Measurements from ENCODE around the gene GNLY. TPM values are rescaled to one million over a fixed set of nuclear protein-coding genes. Genes with fewer than 3 reads are reported as not detected.

GNLY gene
- polyA plus RNA-seq, 1 of the 3 experiments (the other 2 are of a cell fraction) = not detected

DNA sequence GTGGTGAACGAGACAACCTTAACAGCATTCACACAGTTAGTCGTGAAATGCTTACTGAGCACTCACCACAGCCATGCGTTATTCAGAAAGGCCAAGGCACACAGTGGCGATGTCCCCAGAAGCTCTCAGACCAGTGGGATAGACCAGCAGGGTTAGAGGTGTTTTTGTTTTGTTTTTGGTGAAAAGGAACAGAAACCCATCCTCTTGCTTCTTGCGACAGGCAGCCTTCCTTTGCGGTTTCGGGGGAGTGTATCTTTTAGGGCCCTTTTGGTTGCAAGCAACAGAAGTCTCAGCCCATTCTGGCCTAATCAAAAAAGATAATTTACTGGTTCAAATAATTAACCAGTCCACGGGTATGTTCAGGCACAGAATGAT lies 4.7 kb downstream of the GNLY start:
- no peaks in the 10 kb centered on the region for H3K9me3 ChIP-seq
- H4K20me1 ChIP-seq (ENCODE audit: insufficient read depth) = no peaks in the 10 kb centered on the region
- H3K4me3 ChIP-seq (ENCODE audit: low read depth in 2 of 2, low read length in 1 of 2) = no peak overlapping the region
- DNase-seq = no peak
- no peak overlapping the region for H3K27ac ChIP-seq (ENCODE audit: low read depth in 2 of 2, low read length in 1 of 2)
- POLR2A ChIA-PET = no interaction called here
- H3K9ac ChIP-seq = no peak overlapping the region
- TF ChIP-seq TAF1 (IDR thresholded peaks at IDR 0.05; ENCODE audit: borderline replicate concordance, low read depth, low read length) (no peak), GABPA (IDR thresholded peaks at IDR 0.05; ENCODE audit: low read depth) (no peak), FOXJ3 (CRISPR knock-in tag; IDR thresholded peaks at IDR 0.05) (no peak), JUND (IDR thresholded peaks at IDR 0.05) (no peak), SMC3 (IDR thresholded peaks at IDR 0.05; ENCODE audit: low read depth, low read length) (no peak), CHD2 (IDR thresholded peaks at IDR 0.05; ENCODE audit: low read length, partially characterized antibody) (no peak), EP300 (IDR thresholded peaks at IDR 0.05; ENCODE audit: borderline replicate concordance in 1 of 2, low read depth in 1 of 2, low read length in 1 of 2) (no peak), GATA2 (CRISPR knock-in tag; IDR thresholded peaks at IDR 0.05) (no peak), TCF12 (IDR thresholded peaks at IDR 0.05) (no peak), RXRA (IDR thresholded peaks at IDR 0.05; ENCODE audit: borderline replicate concordance, low read depth) (no peak), NRF1 (IDR thresholded peaks at IDR 0.05; ENCODE audit: low read depth, low read length) (no peak), MXI1 (IDR thresholded peaks at IDR 0.05; ENCODE audit: low read depth, low read length) (no peak), NFIC (IDR thresholded peaks at IDR 0.05; ENCODE audit: borderline replicate concordance) (no peak), FOSL2 (IDR thresholded peaks at IDR 0.05; ENCODE audit: borderline replicate concordance, low read depth) (no peak)
- TF ChIP-seq, protein P1, sequence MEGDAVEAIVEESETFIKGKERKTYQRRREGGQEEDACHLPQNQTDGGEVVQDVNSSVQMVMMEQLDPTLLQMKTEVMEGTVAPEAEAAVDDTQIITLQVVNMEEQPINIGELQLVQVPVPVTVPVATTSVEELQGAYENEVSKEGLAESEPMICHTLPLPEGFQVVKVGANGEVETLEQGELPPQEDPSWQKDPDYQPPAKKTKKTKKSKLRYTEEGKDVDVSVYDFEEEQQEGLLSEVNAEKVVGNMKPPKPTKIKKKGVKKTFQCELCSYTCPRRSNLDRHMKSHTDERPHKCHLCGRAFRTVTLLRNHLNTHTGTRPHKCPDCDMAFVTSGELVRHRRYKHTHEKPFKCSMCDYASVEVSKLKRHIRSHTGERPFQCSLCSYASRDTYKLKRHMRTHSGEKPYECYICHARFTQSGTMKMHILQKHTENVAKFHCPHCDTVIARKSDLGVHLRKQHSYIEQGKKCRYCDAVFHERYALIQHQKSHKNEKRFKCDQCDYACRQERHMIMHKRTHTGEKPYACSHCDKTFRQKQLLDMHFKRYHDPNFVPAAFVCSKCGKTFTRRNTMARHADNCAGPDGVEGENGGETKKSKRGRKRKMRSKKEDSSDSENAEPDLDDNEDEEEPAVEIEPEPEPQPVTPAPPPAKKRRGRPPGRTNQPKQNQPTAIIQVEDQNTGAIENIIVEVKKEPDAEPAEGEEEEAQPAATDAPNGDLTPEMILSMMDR (IDR thresholded peaks at IDR 0.05) = no peak
- TF ChIP-seq, protein P2, sequence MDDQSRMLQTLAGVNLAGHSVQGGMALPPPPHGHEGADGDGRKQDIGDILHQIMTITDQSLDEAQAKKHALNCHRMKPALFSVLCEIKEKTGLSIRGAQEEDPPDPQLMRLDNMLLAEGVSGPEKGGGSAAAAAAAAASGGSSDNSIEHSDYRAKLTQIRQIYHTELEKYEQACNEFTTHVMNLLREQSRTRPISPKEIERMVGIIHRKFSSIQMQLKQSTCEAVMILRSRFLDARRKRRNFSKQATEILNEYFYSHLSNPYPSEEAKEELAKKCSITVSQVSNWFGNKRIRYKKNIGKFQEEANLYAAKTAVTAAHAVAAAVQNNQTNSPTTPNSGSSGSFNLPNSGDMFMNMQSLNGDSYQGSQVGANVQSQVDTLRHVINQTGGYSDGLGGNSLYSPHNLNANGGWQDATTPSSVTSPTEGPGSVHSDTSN (IDR thresholded peaks at IDR 0.05) = no peak
- TF ChIP-seq, protein P3, sequence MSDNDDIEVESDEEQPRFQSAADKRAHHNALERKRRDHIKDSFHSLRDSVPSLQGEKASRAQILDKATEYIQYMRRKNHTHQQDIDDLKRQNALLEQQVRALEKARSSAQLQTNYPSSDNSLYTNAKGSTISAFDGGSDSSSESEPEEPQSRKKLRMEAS (IDR thresholded peaks at IDR 0.05; ENCODE audit: low read depth) = no peak
- TF ChIP-seq, protein P4, sequence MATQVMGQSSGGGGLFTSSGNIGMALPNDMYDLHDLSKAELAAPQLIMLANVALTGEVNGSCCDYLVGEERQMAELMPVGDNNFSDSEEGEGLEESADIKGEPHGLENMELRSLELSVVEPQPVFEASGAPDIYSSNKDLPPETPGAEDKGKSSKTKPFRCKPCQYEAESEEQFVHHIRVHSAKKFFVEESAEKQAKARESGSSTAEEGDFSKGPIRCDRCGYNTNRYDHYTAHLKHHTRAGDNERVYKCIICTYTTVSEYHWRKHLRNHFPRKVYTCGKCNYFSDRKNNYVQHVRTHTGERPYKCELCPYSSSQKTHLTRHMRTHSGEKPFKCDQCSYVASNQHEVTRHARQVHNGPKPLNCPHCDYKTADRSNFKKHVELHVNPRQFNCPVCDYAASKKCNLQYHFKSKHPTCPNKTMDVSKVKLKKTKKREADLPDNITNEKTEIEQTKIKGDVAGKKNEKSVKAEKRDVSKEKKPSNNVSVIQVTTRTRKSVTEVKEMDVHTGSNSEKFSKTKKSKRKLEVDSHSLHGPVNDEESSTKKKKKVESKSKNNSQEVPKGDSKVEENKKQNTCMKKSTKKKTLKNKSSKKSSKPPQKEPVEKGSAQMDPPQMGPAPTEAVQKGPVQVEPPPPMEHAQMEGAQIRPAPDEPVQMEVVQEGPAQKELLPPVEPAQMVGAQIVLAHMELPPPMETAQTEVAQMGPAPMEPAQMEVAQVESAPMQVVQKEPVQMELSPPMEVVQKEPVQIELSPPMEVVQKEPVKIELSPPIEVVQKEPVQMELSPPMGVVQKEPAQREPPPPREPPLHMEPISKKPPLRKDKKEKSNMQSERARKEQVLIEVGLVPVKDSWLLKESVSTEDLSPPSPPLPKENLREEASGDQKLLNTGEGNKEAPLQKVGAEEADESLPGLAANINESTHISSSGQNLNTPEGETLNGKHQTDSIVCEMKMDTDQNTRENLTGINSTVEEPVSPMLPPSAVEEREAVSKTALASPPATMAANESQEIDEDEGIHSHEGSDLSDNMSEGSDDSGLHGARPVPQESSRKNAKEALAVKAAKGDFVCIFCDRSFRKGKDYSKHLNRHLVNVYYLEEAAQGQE (IDR thresholded peaks at IDR 0.05; ENCODE audit: low read depth, low read length) = no peak
- H3K36me3 ChIP-seq (replicated peaks in 1 of 2; ENCODE audit: control insufficient read depth in 1 of 2, insufficient read depth in 2 of 2, low read length in 1 of 2) = no peaks in the 10 kb centered on the region
- peaks cover 15% of the 10 kb centered on the region for H3F3A ChIP-seq (replicated peaks; ENCODE audit: insufficient read depth)
- no peaks in the 10 kb centered on the region for H3K9me2 ChIP-seq
- WGBS (ENCODE audit: low lambda C conversion rate) = 67% methylated on average over 8 of the region's 8 CpGs
- no peaks in the 10 kb centered on the region for H3K79me2 ChIP-seq (ENCODE audit: insufficient read depth)
- H3K27me3 ChIP-seq (ENCODE audit: insufficient read depth) = no peaks in the 10 kb centered on the region
- peaks cover 4 to 11% of the 10 kb centered on the region in 2 experiments; a peak in 2 of 4 replicates for H3K4me1 ChIP-seq (ENCODE audit: control insufficient read depth in 1 of 2, insufficient read depth in 2 of 2, low read depth in 1 of 2, low read length in 1 of 2)
- no peak overlapping the region for H3K4me2 ChIP-seq
- CTCF ChIA-PET = interaction anchor here (1.1 to 9.4 kb wide), 3 partner anchors 8 to 61 kb away, joined by 4 to 91 read pairs (median 25); no protein-coding TSS in a partner anchor
- H2AFZ ChIP-seq (ENCODE audit: low read depth) = no peak overlapping the region
